Measurements from ENCODE around the gene LRRC55. TPM values are rescaled to one million over a fixed set of nuclear protein-coding genes. Genes with fewer than 3 reads are reported as not detected.

LRRC55 gene
- total RNA-seq, 4 donors from 2014 or later: 0.14 to 0.16 TPM; not detected in 2

- no peaks in the 10 kb centered on the region for H3K36me3 ChIP-seq
- no peak overlapping the region for H3K4me3 ChIP-seq
- TF ChIP-seq EP300 (IDR thresholded peaks at IDR 0.05; ENCODE audit: low read depth) (no peak), POLR2A (IDR thresholded peaks at IDR 0.05) (no peak), CTCF (IDR thresholded peaks at IDR 0.05) (no peak), POLR2AphosphoS5 (IDR thresholded peaks at IDR 0.05) (no peak)
- intact Hi-C loops (cut with DNase I; ENCODE audit: low total_unique reads) (no loop called here), in situ Hi-C loops (cut with MboI; ENCODE audit: low pct_ligation_motif_present in 1 of 4, low pct_unique_long_range_greater_than_20kb in 1 of 4, low sequenced_read_pairs in 3 of 4) (no loop called here)
- WGBS, 2 donors (ENCODE audit: low coverage in 1 of 2): 38 to 85% methylated on average over 1 of the region's 1 CpG
- no peak overlapping the region for H3K27ac ChIP-seq
- no peaks in the 10 kb centered on the region for H3K4me1 ChIP-seq
- H3K27me3 ChIP-seq: no peaks in the 10 kb centered on the region
- H3K9me3 ChIP-seq: no peaks in the 10 kb centered on the region
- DNase-seq: no peak
These were observed 10.6 kb downstream of the LRRC55 start for GRCh38 chr11:57192316-57192715.

GRCh38 chr11:57196596-57196995, 14.8 kb downstream of the LRRC55 start:
- 77 to 82% methylated on average over 6 of the region's 6 CpGs for WGBS, 2 donors (ENCODE audit: low coverage in 1 of 2)
- Histone ChIP-seq H3K27ac (no peak overlapping the region), H3K27me3 (no peaks in the 10 kb centered on the region), H3K4me1 (no peaks in the 10 kb centered on the region), H3K4me3 (no peak overlapping the region), H3K9me3 (no peaks in the 10 kb centered on the region), H3K36me3 (no peaks in the 10 kb centered on the region)
- TF ChIP-seq POLR2AphosphoS5 (IDR thresholded peaks at IDR 0.05) (no peak), CTCF (IDR thresholded peaks at IDR 0.05) (no peak), EP300 (IDR thresholded peaks at IDR 0.05; ENCODE audit: low read depth) (no peak), POLR2A (IDR thresholded peaks at IDR 0.05) (no peak)
- no peak for DNase-seq
- intact Hi-C loops (cut with DNase I; ENCODE audit: low total_unique reads) (no loop called here), in situ Hi-C loops (cut with MboI; ENCODE audit: low pct_ligation_motif_present in 1 of 4, low pct_unique_long_range_greater_than_20kb in 1 of 4, low sequenced_read_pairs in 3 of 4) (no loop called here)

GRCh38 chr11:57197762-57198161, 16.0 kb downstream of the LRRC55 start:
- no peak overlapping the region for H3K27ac ChIP-seq
- in situ Hi-C loops (cut with MboI; ENCODE audit: low pct_ligation_motif_present in 1 of 4, low pct_unique_long_range_greater_than_20kb in 1 of 4, low sequenced_read_pairs in 3 of 4): no loop called here
- 60 to 87% methylated on average over 1 to 2 of the region's 2 CpGs for WGBS, 2 donors (ENCODE audit: low coverage in 1 of 2)
- H3K27me3 ChIP-seq: no peaks in the 10 kb centered on the region
- no peaks in the 10 kb centered on the region for H3K36me3 ChIP-seq
- intact Hi-C loops (cut with DNase I; ENCODE audit: low total_unique reads): no loop called here
- H3K9me3 ChIP-seq: no peaks in the 10 kb centered on the region
- DNase-seq: no peak
- H3K4me3 ChIP-seq: no peak overlapping the region
- H3K4me1 ChIP-seq: no peaks in the 10 kb centered on the region
- no peak for TF ChIP-seq POLR2AphosphoS5 (IDR thresholded peaks at IDR 0.05)
- no peak for TF ChIP-seq EP300 (IDR thresholded peaks at IDR 0.05; ENCODE audit: low read depth)
- TF ChIP-seq POLR2A (IDR thresholded peaks at IDR 0.05): no peak
- no peak for TF ChIP-seq CTCF (IDR thresholded peaks at IDR 0.05)

GRCh38 chr11:57199330-57199729, 17.6 kb downstream of the LRRC55 start:
- no peaks in the 10 kb centered on the region for H3K36me3 ChIP-seq
- 86 to 88% methylated on average over 2 to 11 of the region's 11 CpGs for WGBS, 2 donors (ENCODE audit: low coverage in 1 of 2)
- in situ Hi-C loops (cut with MboI; ENCODE audit: low pct_ligation_motif_present in 1 of 4, low pct_unique_long_range_greater_than_20kb in 1 of 4, low sequenced_read_pairs in 3 of 4) (no loop called here), intact Hi-C loops (cut with DNase I; ENCODE audit: low total_unique reads) (no loop called here)
- H3K27me3 ChIP-seq: no peaks in the 10 kb centered on the region
- H3K27ac ChIP-seq: no peak overlapping the region
- no peaks in the 10 kb centered on the region for H3K9me3 ChIP-seq
- H3K4me1 ChIP-seq: no peaks in the 10 kb centered on the region
- no peak for TF ChIP-seq CTCF (IDR thresholded peaks at IDR 0.05)
- H3K4me3 ChIP-seq: no peak overlapping the region
- DNase-seq: no peak

All from transverse colon (tissue), 4 donors.